H1 (cell line): ENCODE results near the gene AKT1. TPM values are rescaled to one million over a fixed set of nuclear protein-coding genes. Genes with fewer than 3 reads are reported as not detected.
A peak's percentile ranks its signal among the peaks of the same experiment; 100 is the strongest.

Experiments
- CTCF ChIA-PET: fragments of 300-600 bp; sonication (Branson Sonifier 250); formaldehyde crosslinking; loops from one replicate; lab custom pipeline; 2021; ENCODE audit not compliant: partially characterized antibody; lab: Charles Lee
- POLR2A ChIA-PET: fragments of 300-600 bp; sonication (Branson Sonifier 250); formaldehyde crosslinking; loops from one replicate; lab custom pipeline; 2021; ENCODE audit warnings: inconsistent platforms; ENCODE audit not compliant: partially characterized antibody; lab: Charles Lee
- DNase-seq, 2 experiments: peaks; one replicate each; pipeline versions ENCODE4 v3.0.0 to v3.0.0-alpha.2; 2010 to 2022; ENCODE audit warnings: low spot score in 2 of 2, low read depth in 1 of 2, mixed read lengths in 1 of 2
- FAIRE-seq: peaks from 2 replicates; lab custom pipeline; 2011; peaks lifted over from hg19 to GRCh38; lab: Jason Lieb, UNC
- H2AFZ ChIP-seq: 2 replicates; pipeline ENCODE4 v1.8.1; 2012; ENCODE audit warnings: low read length, inconsistent platforms
- H2AK5ac ChIP-seq: 2 replicates; pipeline ENCODE4 v1.6.1; 2013; ENCODE audit warnings: low read depth, low read length
- H2BK120ac ChIP-seq: replicated peaks from 2 replicates; pipeline ENCODE3; 2013; ENCODE audit warnings: low read depth, low read length, inconsistent platforms
- H2BK12ac ChIP-seq: 2 replicates; pipeline ENCODE4 v1.6.1; 2013; ENCODE audit warnings: low read depth, low read length
- H2BK15ac ChIP-seq: 2 replicates; pipeline ENCODE4 v1.6.1; 2013; ENCODE audit warnings: low read length
- H2BK20ac ChIP-seq: 2 replicates; pipeline ENCODE4 v1.6.1; 2013; ENCODE audit warnings: low read length
- H2BK5ac ChIP-seq: 2 replicates; pipeline ENCODE4 v1.6.1; 2013; ENCODE audit warnings: low read depth, low read length
- H3K14ac ChIP-seq: 2 replicates; pipeline ENCODE4 v1.6.1; 2013; ENCODE audit warnings: inconsistent platforms; ENCODE audit not compliant: insufficient read length
- H3K18ac ChIP-seq: 2 replicates; pipeline ENCODE4 v1.6.1; 2013; ENCODE audit warnings: low read length; ENCODE audit errors: extremely low read depth
- H3K23ac ChIP-seq: 2 replicates; pipeline ENCODE4 v1.6.1; 2013; ENCODE audit warnings: inconsistent platforms; ENCODE audit not compliant: insufficient read length
- H3K23me2 ChIP-seq: 2 replicates; pipeline ENCODE4 v1.6.1; 2013; ENCODE audit warnings: low read depth, low read length
- H3K27ac ChIP-seq: 2 replicates; pipeline ENCODE4 v1.6.1; 2011; ENCODE audit warnings: low read depth, low read length, inconsistent platforms
- H3K27me3 ChIP-seq, 4 experiments: replicated peaks in 1 of 4; 1 replicate in 1 of 4; 2 replicates in 3 of 4; pipeline versions ENCODE4 v1.6.1 to v1.8.1; 2011 to 2013; ENCODE audit warnings: low read length in 3 of 4, mild to moderate bottlenecking in 3 of 4, inconsistent platforms in 2 of 4, mixed read lengths in 2 of 4, moderate library complexity in 1 of 4; ENCODE audit not compliant: control insufficient read depth in 3 of 4, insufficient read depth in 3 of 4; ENCODE audit errors: extremely low read depth in 1 of 4
- H3K36me3 ChIP-seq, 4 experiments: 2 replicates each; pipeline versions ENCODE4 v1.6.1 to v1.8.1; 2011 to 2013; ENCODE audit warnings: mild to moderate bottlenecking in 4 of 4, low read length in 3 of 4, moderate library complexity in 2 of 4, control low read depth in 1 of 4, inconsistent platforms in 1 of 4; ENCODE audit not compliant: insufficient read depth in 4 of 4, control insufficient read depth in 2 of 4
- H3K4ac ChIP-seq: replicated peaks from 2 replicates; pipeline ENCODE3; 2013; ENCODE audit warnings: low read length, low read depth, mixed read lengths, inconsistent platforms; ENCODE audit not compliant: insufficient read length
- H3K4me1 ChIP-seq, 4 experiments: replicated peaks in 1 of 4; 1 replicate in 1 of 4; 2 replicates in 3 of 4; pipeline versions ENCODE4 v1.6.1 to v1.8.1; 2011 to 2013; ENCODE audit warnings: low read length in 3 of 4, inconsistent platforms in 2 of 4, mixed read lengths in 1 of 4; ENCODE audit not compliant: insufficient read depth in 4 of 4, control insufficient read depth in 3 of 4
- H3K4me2 ChIP-seq, 2 experiments: 2 replicates each; pipeline versions ENCODE4 v1.6.1 to v1.8.1; 2011 to 2013; ENCODE audit warnings: low read depth in 2 of 2, low read length in 2 of 2, control low read depth in 1 of 2, inconsistent platforms in 1 of 2, mild to moderate bottlenecking in 1 of 2; ENCODE audit not compliant: insufficient read depth in 1 of 2
- H3K4me3 ChIP-seq, 4 experiments: fragments of 200-600, 300-600 bp in 1 of 4; sonication (generic), shearing (Covaris generic), sonication (Bioruptor Twin) in 1 of 4; 2 replicates each; pipeline versions ENCODE4 v1.5.1 to v1.8.1; 2011 to 2016; ENCODE audit warnings: low read length in 4 of 4, low read depth in 3 of 4, control low read depth in 2 of 4, inconsistent platforms in 2 of 4, mild to moderate bottlenecking in 2 of 4, mixed read lengths in 1 of 4, moderate library complexity in 1 of 4; ENCODE audit not compliant: insufficient read depth in 2 of 4; ENCODE audit errors: extremely low read depth in 1 of 4
- H3K56ac ChIP-seq: replicated peaks from 2 replicates; pipeline ENCODE3; 2013; ENCODE audit warnings: low read depth, mild to moderate bottlenecking, mixed read lengths, low read length, inconsistent platforms; ENCODE audit not compliant: insufficient read length
- H3K79me1 ChIP-seq: 2 replicates; pipeline ENCODE4 v1.6.1; 2013; ENCODE audit warnings: low read depth, low read length, control low read depth
- H3K79me2 ChIP-seq, 2 experiments: 2 replicates each; pipeline versions ENCODE4 v1.6.1 to v1.8.1; 2012 to 2013; ENCODE audit warnings: low read length in 2 of 2, mild to moderate bottlenecking in 2 of 2, inconsistent platforms in 1 of 2; ENCODE audit not compliant: insufficient read depth in 2 of 2, control insufficient read depth in 1 of 2
- H3K9ac ChIP-seq, 4 experiments: replicated peaks in 1 of 4; 1 replicate in 1 of 4; 2 replicates in 3 of 4; pipeline versions ENCODE4 v1.6.1 to v1.8.1; 2011 to 2013; ENCODE audit warnings: low read depth in 3 of 4, low read length in 3 of 4, control low read depth in 2 of 4, mild to moderate bottlenecking in 2 of 4, moderate library complexity in 2 of 4, inconsistent platforms in 1 of 4; ENCODE audit errors: extremely low read depth in 1 of 4
- H3K9me3 ChIP-seq, 2 experiments: 2 replicates each; pipeline versions ENCODE4 v1.6.1 to v1.8.1; 2012 to 2013; ENCODE audit warnings: mild to moderate bottlenecking in 2 of 2, moderate library complexity in 2 of 2, control low read depth in 1 of 2, inconsistent platforms in 1 of 2, low read depth in 1 of 2, low read length in 1 of 2, mixed read lengths in 1 of 2; ENCODE audit not compliant: insufficient read depth in 2 of 2
- H4K20me1 ChIP-seq, 2 experiments: replicated peaks in 1 of 2; 2 replicates each; pipeline versions ENCODE3 to v1.8.1; 2011 to 2013; ENCODE audit warnings: inconsistent platforms in 2 of 2, low read length in 2 of 2, mild to moderate bottlenecking in 1 of 2; ENCODE audit not compliant: insufficient read depth in 2 of 2, control insufficient read depth in 1 of 2
- H4K5ac ChIP-seq: 2 replicates; pipeline ENCODE4 v1.6.1; 2013; ENCODE audit warnings: low read length, low read depth, mixed read lengths, inconsistent platforms; ENCODE audit not compliant: insufficient read length
- H4K8ac ChIP-seq: 2 replicates; pipeline ENCODE4 v1.8.0; 2013; ENCODE audit warnings: mild to moderate bottlenecking, moderate library complexity, low read length, inconsistent platforms; ENCODE audit not compliant: insufficient read depth; ENCODE audit errors: extremely low read depth
- H4K91ac ChIP-seq: replicated peaks from 2 replicates; pipeline ENCODE3; 2013; ENCODE audit warnings: low read length, mixed read lengths, inconsistent platforms; ENCODE audit not compliant: insufficient read length
- ATF2 ChIP-seq: IDR thresholded peaks from 2 replicates; pipeline ENCODE4 v1.6.1; 2012; ENCODE audit warnings: low read length, inconsistent platforms
- E2F6 ChIP-seq: IDR thresholded peaks from 2 replicates; pipeline ENCODE4 v1.6.1; 2012; ENCODE audit warnings: inconsistent platforms
- EGR1 ChIP-seq: IDR thresholded peaks from 2 replicates; pipeline ENCODE4 v1.6.1; 2011; ENCODE audit warnings: low read depth, low read length, borderline replicate concordance
- EZH2 ChIP-seq: fragments of 200-600 bp; sonication (generic); IDR thresholded peaks from 2 replicates; pipeline ENCODE4 v1.7.1; 2012; ENCODE audit warnings: low read depth, mild to moderate bottlenecking, moderate library complexity, low read length, inconsistent platforms; ENCODE audit not compliant: severe bottlenecking
- FOSL1 ChIP-seq: IDR thresholded peaks from 2 replicates; pipeline ENCODE4 v1.6.1; 2011; ENCODE audit warnings: mild to moderate bottlenecking, low read depth, low read length, moderate library complexity; ENCODE audit not compliant: insufficient read depth
- KDM5A ChIP-seq: fragments of 200-600 bp; IDR thresholded peaks from 2 replicates; pipeline ENCODE4 v1.7.1; 2012; ENCODE audit warnings: mild to moderate bottlenecking, low read length, inconsistent platforms, mixed read lengths
- SP1 ChIP-seq: IDR thresholded peaks from 2 replicates; pipeline ENCODE4 v1.6.1; 2011; ENCODE audit warnings: low read depth, low read length
- SUZ12 ChIP-seq: fragments of 200-600 bp; sonication (generic); IDR thresholded peaks from 2 replicates; pipeline ENCODE4 v1.6.1; 2012; ENCODE audit warnings: mild to moderate bottlenecking, inconsistent platforms, low read length, moderate library complexity, mixed read lengths
- TAF7 ChIP-seq: optimal IDR thresholded peaks from 2 replicates; pipeline ENCODE3; 2011; ENCODE audit warnings: low read depth, mild to moderate bottlenecking, inconsistent platforms, low read length, moderate library complexity, borderline replicate concordance
- TEAD4 ChIP-seq: IDR thresholded peaks from 2 replicates; pipeline ENCODE4 v1.6.1; 2012; ENCODE audit warnings: low read depth, low read length, inconsistent platforms, mixed read lengths
- YY1 ChIP-seq: IDR thresholded peaks from 2 replicates; pipeline ENCODE4 v1.6.1; 2011; ENCODE audit warnings: low read depth, mild to moderate bottlenecking, low read length
- WGBS, 2 experiments: shearing (Covaris generic) in 1 of 2; methylation state at CpG; one replicate each; pipeline versions ENCODE4 v1.1.6 to v1.1.7; 2013 to 2015; ENCODE audit warnings: low lambda C conversion rate in 2 of 2, mixed read lengths in 2 of 2, inconsistent platforms in 1 of 2, low coverage in 1 of 2, missing lambda C conversion rate in 1 of 2; ENCODE audit not compliant: insufficient replicate concordance in 2 of 2, insufficient coverage in 1 of 2, insufficient read length in 1 of 2; ENCODE audit errors: extremely low coverage in 1 of 2, missing lambda C conversion rate in 1 of 2; 5-methylcytosine and 5-hydroxymethylcytosine counted together
- polyA plus RNA-seq, 7 experiments: library from polyadenylated mRNA; depleted of rRNA in 3 of 7; stranded (reverse) in 5 of 7; unstranded in 2 of 7; fragments of >200 nt in 5 of 7; fragments of 200-250 nt in 2 of 7; gene quantifications; 1 replicate in 5 of 7; 2 replicates in 1 of 7; 4 replicates in 1 of 7; pipeline versions ENCODE4 v1.2.1 to v1.2.3, GENCODE V29; 2011 to 2013; ENCODE audit warnings: missing spikeins in 2 of 7, mixed read lengths in 2 of 7
- total RNA-seq: library from RNA; stranded (reverse); fragmentation: NEBNext Ultra II Directional; extraction: Animal tissue kit (Norgen Biotek cat#: 25700); gene quantifications from 2 replicates; pipeline ENCODE4 v1.2.1, GENCODE V29; 2021

Gene AKT1
- total and polyA plus RNA-seq, 2 of the 8 experiments (the other 6 are each of a cell fraction or from before 2014, with no cell fraction given): 68.1 to 71.5 TPM

DNA sequence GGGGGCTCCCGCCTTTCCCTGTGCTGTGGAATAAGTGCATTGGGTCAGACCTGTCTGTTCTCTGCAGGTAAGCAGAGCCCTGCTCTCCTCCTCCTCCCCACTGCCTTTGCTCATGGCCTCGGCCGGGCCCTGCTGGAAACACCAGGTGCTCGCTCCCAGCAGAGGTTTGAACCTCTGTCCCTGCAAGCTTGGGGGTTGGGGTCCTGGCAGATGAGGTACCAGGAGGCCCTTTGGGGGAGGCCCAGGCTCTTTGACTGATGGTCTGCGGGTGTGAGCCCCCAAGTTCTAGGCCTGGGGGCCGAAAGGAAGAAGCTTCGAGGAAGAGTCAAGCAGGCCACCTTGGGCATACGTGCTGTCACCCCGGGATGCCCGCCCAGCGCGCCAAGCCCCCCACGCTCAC is 47.5 kb upstream of the AKT1 start:
- H2BK12ac ChIP-seq: 0 out of 2 replicates have a peak overlapping the region, but pooled peaks have one; percentile 30
- peak overlapping the region; percentile 36; the same call in 1 of the 2 replicates for H4K8ac ChIP-seq
- peaks cover 14% of the 10 kb centered on the region; the same call in 1 of the 2 replicates for H3K23me2 ChIP-seq
- H2AFZ ChIP-seq: no peak overlapping the region
- H3K79me2 ChIP-seq: no peaks in the 10 kb centered on the region
- 35% methylated on average over 13 of the region's 13 CpGs; no CpG with 5 or more reads in 1 of the 2 experiments for WGBS, 2 experiments
- FAIRE-seq (no peak), DNase-seq (no peak)
- 0 out of 2 replicates have a peak overlapping the region, but pooled peaks have one; percentile 72 for H2BK15ac ChIP-seq
- no peak overlapping the region for H4K91ac ChIP-seq
- H3K4me1 ChIP-seq: peaks cover 0 to 18% (median 14%) of the 10 kb centered on the region in 4 experiments; a peak in 6 of 7 replicates
- no peak overlapping the region for H3K56ac ChIP-seq
- peak overlapping the region; percentile 19 for H4K5ac ChIP-seq
- no peak overlapping the region for H3K23ac ChIP-seq
- H4K20me1 ChIP-seq: no peaks in the 10 kb centered on the region
- H3K9ac ChIP-seq: no peak overlapping the region
- peak overlapping the region; percentile 72 to 96 for H3K4me2 ChIP-seq
- peak overlapping the region in 3 of 4 experiments; percentile 48 to 63 (median 55); a peak in 4 of 8 replicates for H3K4me3 ChIP-seq
- H2BK120ac ChIP-seq: no peak overlapping the region
- H3K27me3 ChIP-seq: peaks cover 0 to 18% (median 5%) of the 10 kb centered on the region in 4 experiments; a peak in 5 of 7 replicates
- POLR2A ChIA-PET: interaction anchor here (0.9 to 8.8 kb wide), 11 partner anchors 9 to 152 kb away, joined by 3 to 82 read pairs (median 8); partner anchors contain the start of genes CEP170B and SIVA1
- H3K27ac ChIP-seq: no peak overlapping the region
- H3K4ac ChIP-seq: no peak overlapping the region
- H2BK20ac ChIP-seq: no peak overlapping the region
- H3K18ac ChIP-seq: peak overlapping the region; percentile 68
- no peak overlapping the region; the same call in 1 of the 2 replicates for H2AK5ac ChIP-seq
- H2BK5ac ChIP-seq: 0 out of 2 replicates have a peak overlapping the region, but pooled peaks have one; percentile 44
- H3K36me3 ChIP-seq: no peaks in the 10 kb centered on the region
- H3K14ac ChIP-seq: no peak overlapping the region
- CTCF ChIA-PET: interaction anchor here (2.5 to 5.9 kb wide), 2 partner anchors 10 to 15 kb away, joined by 8 to 40 read pairs; no protein-coding TSS in a partner anchor
- no peaks in the 10 kb centered on the region for H3K79me1 ChIP-seq
- no peaks in the 10 kb centered on the region; a peak in 1 of 4 replicates for H3K9me3 ChIP-seq
- TF ChIP-seq KDM5A: no peak
- TF ChIP-seq FOSL1: no peak
- no peak for TF ChIP-seq SP1
- TF ChIP-seq EZH2: no peak
- no peak for TF ChIP-seq E2F6
- no peak for TF ChIP-seq TAF7
- TF ChIP-seq ATF2: no peak
- TF ChIP-seq SUZ12: no peak
- TF ChIP-seq TEAD4: no peak
- no peak for TF ChIP-seq YY1
- no peak for TF ChIP-seq EGR1
